Fibroblast of villous mesenchyme (primary cell): ENCODE measurements around the gene COG5. TPM values are rescaled to one million over a fixed set of nuclear protein-coding genes. Genes with fewer than 3 reads are reported as not detected.

Experiments
- DNase-seq: peaks from one replicate; pipeline ENCODE4 v3.0.0-alpha.2; 2010; ENCODE audit warnings: low read depth
- H3K4me3 ChIP-seq: 2 replicates; pipeline ENCODE4 v1.5.1; 2011; ENCODE audit warnings: low read depth, mild to moderate bottlenecking, low read length
- total RNA-seq: library from RNA; depleted of rRNA; stranded (reverse); fragments of >200 nt; gene quantifications from 2 replicates; pipeline ENCODE4 v1.2.3, GENCODE V29; 2012
- TF ChIP-seq, protein P1 (sequence below): IDR thresholded peaks from 2 replicates; pipeline ENCODE4 v1.5.1; 2012; ENCODE audit warnings: low read depth, mild to moderate bottlenecking, low read length; ENCODE audit not compliant: insufficient read depth

Gene COG5
- total RNA-seq, 1 donor: 32.0 TPM

DNA sequence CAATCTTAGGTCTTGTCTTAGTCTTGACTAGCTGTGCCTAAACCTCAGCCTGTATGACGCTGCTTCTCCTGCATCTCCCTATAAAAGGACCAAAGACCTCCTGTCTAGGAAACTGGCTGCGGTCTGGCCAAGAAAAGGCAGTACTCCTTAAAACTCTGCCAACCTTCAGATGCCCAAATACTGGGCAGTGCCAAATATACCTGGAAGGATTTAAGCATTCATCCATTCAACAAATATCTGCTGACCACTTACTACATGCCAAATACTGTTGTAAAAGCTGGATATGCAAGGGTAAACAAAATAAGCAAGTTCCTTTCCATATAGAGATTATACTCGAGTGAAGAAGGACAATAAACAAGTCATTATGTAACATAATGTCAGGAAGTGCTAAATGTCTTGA is 259.1 kb downstream of the COG5 start:
- TF ChIP-seq, protein P1, sequence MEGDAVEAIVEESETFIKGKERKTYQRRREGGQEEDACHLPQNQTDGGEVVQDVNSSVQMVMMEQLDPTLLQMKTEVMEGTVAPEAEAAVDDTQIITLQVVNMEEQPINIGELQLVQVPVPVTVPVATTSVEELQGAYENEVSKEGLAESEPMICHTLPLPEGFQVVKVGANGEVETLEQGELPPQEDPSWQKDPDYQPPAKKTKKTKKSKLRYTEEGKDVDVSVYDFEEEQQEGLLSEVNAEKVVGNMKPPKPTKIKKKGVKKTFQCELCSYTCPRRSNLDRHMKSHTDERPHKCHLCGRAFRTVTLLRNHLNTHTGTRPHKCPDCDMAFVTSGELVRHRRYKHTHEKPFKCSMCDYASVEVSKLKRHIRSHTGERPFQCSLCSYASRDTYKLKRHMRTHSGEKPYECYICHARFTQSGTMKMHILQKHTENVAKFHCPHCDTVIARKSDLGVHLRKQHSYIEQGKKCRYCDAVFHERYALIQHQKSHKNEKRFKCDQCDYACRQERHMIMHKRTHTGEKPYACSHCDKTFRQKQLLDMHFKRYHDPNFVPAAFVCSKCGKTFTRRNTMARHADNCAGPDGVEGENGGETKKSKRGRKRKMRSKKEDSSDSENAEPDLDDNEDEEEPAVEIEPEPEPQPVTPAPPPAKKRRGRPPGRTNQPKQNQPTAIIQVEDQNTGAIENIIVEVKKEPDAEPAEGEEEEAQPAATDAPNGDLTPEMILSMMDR: no peak
- DNase-seq: no peak

DNA sequence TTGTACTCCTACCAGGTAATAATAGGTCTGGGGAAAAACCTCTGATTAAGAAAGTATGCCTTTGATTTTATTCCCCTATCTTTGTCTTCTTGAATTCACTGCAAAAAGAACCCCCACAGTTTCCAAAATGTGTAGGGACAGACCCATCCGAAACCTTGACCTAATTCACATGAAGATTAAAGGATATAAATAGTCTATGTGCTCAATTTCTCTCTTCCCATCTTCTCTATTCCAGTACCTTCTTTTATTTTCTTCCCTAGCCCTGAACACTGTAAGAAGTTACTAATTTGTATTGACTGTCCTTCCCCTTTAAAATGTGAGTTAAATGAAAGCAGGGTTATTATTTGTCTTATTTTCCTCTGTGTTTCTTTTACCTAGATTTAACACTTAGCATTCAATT is 259.7 kb downstream of the COG5 start:
- TF ChIP-seq, protein P1: no peak
- no peak overlapping the region for H3K4me3 ChIP-seq
- DNase-seq: no peak

More for the DNA sequence above, 259.1 kb downstream of the COG5 start:
- H3K4me3 ChIP-seq: no peak overlapping the region

DNA sequence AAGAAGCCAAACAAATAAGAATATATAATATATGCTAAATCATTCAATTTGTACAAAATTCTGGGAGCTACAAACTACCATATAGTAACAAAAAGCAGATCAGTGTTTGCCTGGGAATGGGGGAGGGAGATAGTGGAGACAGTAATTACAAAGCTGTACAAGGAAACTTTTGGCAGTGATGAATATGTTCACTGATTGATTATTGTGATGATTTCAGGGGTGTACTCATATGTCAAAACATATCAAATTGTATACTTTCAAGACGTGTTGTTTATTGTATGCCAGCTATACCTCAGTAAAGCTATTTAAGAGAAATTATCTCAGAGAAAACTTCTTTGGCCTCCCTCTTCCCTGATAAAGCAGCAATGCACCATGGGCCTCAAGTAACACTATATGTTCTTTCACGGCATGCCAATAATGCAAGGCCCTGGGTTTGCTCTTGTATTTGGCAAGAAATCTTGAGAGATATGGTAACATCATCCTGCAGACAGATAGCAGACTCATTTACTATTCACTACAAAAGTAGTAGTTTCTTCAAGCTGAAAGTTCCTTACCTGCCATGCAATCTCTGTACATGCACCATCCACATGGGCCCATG is 261.4 kb downstream of the COG5 start:
- no peak overlapping the region for H3K4me3 ChIP-seq
- TF ChIP-seq, protein P1: no peak
- DNase-seq: no peak

DNA sequence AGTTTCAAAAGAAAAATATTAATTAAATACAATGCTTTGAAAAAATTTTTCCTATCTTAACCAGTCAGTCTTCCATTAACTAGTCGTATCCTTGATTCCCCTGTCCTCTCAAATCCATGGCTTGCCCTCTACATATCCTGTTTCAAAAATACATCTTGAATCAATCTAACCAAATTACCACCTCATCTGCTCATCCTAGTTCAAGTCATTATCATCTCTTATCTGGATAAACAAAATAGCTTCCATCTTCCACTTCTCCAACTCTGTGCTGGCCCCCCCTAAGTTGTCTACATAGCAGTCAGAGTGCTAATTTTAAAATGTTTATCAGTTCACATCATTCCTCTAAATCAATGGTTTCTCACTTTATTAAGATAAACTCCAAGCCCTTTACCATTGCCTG is 269.5 kb downstream of the COG5 start:
- H3K4me3 ChIP-seq: no peak overlapping the region
- TF ChIP-seq, protein P1: no peak
- no peak for DNase-seq

DNA sequence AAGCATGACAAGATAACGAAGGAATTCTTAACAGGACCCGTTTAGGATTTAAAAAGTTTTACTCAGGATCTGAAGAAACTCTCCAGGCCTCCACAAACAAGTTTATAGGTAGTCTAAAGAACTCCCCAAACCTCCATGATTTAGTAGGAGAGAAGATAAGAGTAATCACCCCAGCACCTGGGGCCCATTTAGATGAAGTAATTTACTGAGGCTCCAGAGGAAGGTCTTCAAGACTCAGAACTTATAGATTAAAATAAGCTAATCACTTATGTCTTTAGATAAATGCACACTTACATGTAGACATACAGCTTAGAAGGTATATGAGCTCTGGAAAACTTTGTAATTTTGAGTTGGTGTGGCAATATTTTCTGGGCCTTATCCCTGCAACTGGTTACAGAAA is 271.1 kb downstream of the COG5 start:
- TF ChIP-seq, protein P1: no peak
- no peak for DNase-seq
- H3K4me3 ChIP-seq: no peak overlapping the region

DNA sequence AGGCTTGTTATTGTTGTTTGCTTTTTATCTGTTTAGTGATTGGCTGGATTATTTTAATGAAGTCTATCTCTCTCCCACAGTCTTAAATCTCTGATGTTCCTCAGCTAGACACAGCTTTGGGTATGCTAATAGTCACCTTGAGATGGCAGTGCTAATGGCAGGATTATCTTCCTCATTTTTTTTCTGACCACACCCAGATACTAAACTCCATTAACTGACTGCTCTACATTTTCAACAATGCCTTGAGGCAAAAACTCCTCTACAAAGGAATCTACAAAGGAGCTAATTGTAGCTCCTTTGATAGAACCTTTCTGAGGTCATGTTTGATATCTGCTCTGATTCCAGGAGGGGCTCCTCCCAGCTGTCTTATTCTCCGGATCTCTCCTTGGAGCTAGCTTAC is 272.3 kb downstream of the COG5 start:
- no peak for DNase-seq
- no peak overlapping the region for H3K4me3 ChIP-seq
- TF ChIP-seq, protein P1: no peak

DNA sequence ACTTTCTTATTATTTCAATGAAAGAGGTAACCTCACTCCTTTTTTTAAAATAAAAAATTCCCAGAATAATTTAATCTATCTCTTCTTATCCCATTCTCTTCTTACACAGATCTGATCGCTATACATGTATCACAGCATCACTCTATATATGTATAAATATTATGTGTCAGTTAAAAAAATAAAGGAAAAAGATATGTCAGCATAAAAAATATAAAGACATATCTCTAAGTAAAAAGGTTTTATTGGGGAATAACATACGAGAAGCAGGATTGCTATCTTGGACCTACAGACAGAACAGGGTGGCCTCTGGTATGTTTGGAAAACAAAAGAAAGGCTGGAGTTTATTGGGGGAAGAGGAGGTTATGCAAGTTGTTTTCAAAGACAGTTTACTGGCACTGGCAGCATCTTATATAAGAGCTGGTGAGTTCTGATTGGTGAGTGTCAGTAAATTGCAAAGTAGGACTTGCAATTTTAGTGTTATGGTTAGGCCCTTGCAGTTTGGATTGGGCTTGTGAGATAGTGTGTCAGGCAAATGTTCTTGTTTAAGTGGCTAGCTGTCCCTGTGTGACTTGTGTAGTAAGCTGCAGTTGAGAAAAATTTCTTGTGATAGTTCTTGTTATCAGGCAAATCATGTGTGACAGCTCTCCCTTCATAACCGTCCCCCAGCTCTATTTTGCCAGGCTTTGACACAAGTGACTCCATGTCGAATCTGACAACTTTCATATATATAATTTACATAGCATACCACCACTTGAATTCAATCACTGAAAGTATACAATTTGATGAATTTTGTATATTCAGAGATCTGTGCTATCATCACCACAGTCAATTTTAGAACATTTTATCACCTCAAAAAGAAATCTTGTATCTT is 276.7 kb downstream of the COG5 start:
- TF ChIP-seq, protein P1: no peak
- peak; percentile 46 for DNase-seq
- H3K4me3 ChIP-seq: no peak overlapping the region
